ENCODE results near the gene PLEKHA3.
A peak's percentile ranks its signal among the peaks of the same experiment; 100 is the strongest.
"Not testable (repeated sequence)": the region's sequence is repeated elsewhere in the genome, so short reads cannot be mapped to it uniquely, and the experiment has no call there.

PLEKHA3 gene

GRCh38 chr2:178479275-178479616 is 1.0 kb upstream of the PLEKHA3 start:
- DNase-seq: no peak

DNA sequence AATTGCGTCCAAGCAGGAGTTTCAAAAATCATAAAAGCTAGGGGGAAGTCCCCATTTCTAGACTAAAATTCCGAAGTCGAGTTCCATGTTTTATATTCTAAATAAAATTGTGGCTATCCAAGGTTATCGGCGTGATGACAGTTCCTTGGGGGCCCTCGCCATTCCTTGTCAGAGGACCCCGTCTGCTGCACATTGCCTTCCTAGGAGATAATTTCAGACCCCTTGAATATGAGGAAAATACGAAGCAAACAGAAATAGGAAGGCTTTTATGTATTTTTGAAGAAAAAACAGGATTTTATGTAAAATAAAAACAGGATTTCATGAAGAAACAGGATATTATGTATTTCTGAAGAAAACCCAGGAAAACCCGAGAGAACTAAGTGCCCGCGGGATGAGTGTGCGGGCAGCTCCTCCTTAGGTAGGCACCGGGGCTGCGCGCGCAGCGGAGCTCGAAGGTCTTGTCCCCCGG is 465 bp upstream of the PLEKHA3 start:
- DNase-seq: no peak

DNA sequence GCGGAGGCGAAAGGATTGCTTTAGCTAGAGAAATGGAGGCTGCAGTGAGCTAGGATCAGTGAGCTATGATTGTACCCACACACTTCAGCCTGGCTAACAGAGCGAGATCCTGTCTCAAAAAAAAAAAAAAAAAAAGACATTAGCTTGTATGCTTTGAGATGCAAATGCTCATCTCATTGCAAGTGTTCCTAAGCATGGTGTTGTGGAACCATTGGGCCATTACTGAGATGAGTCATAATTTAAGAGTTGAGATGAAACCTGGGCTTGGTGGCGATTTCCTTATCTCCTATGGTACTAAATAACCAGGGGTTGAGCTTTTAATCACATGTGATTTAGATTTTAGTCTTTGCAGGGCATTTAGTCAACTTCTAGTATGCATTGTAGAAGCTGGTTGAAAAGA is 2.2 kb downstream of the PLEKHA3 start:
- DNase-seq: no peak

DNA sequence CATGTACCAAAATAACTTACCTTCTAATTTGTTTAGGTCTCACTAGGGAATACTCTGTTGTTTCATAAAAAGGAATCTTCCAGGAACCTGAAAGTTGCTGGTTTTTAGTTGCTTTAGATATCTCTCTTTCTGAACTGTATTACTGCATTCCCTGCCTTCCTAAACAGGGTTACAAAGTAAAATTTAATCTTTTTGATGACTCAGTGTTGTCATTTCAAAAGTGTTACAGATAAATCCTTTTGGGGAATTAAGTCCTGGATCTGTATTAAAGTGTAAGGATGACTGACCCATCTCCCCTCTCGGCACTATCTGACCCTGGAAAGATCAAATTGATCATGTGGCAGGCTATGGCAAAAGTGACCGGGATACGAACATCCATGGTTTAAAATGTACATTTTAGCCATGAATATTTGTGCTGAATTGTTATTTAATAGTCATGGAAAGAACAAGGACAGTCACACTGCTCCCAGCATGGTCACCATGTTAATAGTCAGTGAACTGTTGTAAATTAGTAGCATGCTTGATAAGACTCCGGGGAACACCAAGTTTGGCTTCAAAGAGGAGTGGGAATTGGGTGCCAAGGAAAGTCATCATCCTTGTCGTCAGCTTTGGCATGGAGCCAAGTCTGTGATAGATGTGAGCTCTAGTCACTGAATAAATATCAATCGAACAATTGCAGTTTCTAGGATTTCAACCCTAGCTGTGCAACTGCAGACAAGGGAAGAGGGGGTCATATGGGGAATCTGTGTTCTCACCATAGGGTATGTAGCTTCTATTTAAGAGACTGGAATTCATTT is 4.2 kb downstream of the PLEKHA3 start:
- DNase-seq: no peak

DNA sequence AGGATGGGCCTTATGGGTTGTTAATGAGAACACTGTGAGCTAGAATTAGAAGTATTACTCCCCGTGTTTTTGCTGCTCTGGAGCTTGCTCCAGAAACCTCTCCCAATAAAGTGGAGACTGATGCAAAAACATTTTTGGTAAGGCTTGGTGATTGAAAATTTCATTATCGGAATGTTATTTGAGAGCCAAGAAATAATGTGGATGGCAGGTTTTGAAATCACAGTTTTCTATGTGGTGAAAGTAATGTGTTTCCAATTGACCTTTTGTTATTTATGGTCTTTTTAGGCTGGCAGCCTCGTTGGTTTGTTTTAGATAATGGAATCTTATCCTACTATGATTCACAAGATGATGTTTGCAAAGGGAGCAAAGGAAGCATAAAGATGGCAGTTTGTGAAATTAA is 5.1 kb downstream of the PLEKHA3 start:
- no peak for DNase-seq

- no peak for DNase-seq
Measured at GRCh38 chr2:178491612-178492011, 11.4 kb downstream of the PLEKHA3 start.

DNA sequence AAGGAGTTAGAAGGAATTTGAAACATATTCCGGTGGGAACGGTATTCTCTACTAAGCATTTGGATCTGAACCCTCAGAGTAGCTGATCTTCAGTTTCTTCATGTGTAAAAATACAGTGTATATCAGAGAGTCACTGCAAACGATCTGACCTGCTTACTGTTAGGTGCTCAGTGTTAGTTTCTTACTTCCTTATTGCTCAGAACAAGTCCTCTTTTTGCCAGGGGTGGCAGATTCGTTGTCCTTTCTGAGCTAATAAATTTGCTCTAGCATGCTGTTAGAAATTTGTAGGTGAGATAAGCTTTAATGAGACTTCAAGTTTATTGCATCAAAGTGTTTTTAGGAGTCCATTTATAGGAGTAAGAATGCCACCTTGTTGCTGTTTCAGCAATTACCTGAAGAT is 15.8 kb downstream of the PLEKHA3 start:
- DNase-seq: no peak

DNA sequence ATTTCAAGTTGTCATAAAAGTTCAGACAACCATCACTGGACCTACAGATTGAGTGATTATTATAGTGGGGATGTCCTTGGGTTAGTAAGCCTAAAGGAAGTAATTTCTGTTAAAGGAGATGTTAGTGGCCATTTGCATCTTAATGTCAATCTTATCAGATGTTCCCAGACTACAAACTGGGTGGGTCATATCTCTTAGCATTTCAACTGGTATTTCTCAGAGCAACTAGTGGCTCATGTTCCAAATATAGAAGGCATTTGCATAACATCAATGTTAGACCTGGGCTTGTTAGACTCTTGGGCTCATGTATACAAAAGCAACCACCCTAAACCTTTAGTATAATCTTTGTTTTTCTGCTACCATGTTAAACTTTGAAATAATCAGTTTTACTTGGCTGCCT is 17.9 kb downstream of the PLEKHA3 start:
- DNase-seq: no peak

DNA sequence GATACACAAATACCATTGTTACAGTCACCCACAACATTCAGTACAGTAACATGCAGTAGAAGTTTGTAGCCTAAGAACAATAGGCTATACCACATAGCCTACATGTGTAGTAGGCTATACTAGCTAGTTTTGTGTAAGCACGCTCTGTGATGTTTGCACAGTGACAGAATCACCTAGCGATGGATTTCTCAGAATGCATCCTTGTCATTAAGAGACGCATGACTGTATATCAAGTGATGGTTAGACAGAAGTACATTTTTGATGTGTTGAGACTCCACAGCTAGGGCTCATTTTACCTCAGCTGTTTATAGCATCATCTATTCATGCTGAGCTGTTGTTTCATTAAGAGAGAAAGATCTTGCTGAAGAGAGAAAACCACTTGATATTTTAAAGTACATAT is 19.4 kb downstream of the PLEKHA3 start:
- DNase-seq: no peak

DNA sequence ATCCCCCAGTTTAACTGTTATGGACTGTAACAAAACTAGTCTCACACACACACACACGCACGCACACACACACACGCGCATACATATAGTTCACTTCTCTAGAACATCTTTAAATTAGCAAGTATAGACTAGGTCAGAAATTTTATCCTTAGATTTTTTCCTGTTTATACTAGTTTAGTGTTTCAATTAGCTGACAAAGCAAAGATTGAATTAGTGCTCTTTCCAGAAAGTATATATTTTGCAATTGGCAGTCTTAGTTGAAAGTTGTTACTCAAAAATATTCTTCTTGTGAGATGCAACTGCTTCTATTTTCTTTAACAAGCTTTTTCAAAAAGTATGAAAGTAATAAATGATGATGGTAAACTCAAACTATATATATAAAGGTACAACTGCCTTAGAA is 22.5 kb downstream of the PLEKHA3 start:
- no peak for DNase-seq

DNA sequence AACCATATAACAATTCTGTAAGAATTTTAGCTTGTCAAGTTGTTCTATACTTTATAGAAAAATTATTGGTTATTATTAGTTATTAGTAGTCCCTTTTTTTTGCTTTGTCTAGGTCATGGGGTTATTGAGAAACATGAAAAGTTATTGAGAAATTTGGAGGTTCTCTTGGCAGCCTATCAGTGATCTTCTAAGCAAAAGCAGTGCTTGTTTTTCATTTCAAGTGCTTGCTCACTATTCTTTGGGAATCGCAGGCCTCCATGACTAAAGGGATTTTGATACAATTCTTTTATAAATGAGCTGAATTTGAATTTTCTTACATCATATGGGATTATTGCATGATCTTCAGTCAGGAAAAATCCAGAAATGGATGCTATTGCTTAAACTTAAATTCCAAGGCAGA is 25.8 kb downstream of the PLEKHA3 start:
- no peak for DNase-seq

GRCh38 chr2:178506524-178506923 is 26.3 kb downstream of the PLEKHA3 start:
- DNase-seq: no peak

GRCh38 chr2:178506949-178507348 is 26.7 kb downstream of the PLEKHA3 start:
- DNase-seq: no peak

GRCh38 chr2:178508646-178509045 is 28.4 kb downstream of the PLEKHA3 start:
- DNase-seq: no peak

- no peak for DNase-seq
Measured at GRCh38 chr2:178510384-178510783, 30.1 kb downstream of the PLEKHA3 start.

DNA sequence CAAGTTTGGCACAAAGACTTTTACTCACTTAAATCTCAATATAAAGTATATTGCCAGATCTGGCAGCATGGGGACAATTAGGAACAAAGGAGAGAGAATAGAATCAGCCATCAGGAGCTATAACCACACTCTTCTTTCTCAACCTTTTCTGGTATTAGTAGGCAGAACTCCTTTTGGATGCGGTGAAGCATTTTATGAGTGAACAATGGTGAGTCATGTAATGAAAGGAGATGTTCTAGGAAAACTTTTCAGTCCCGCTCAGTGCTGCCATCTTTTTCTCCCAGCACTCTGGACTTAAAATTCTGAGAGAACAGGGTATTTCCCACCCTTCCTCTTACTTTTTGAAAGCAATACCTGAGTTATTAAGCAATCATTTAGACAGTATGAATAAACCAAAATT is 32.2 kb downstream of the PLEKHA3 start:
- DNase-seq: no peak

DNA sequence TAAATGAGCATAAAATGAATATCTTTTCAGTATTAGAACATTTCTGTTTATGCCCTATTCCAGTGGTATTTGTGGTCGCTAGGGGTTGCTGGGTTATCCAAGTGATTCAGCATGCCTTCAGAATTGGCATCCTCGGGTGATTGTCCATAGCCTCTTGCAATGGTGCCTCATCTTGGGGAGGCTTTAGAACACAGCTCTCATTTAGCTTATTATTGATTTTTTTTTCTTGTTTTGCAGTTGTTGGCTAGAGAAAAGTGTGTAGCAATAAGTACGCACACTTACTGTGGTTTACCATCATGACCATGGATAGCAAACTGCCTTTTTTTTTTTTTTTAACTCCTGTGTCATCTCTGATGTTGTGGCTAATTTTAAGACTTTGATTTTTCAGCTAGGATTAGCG is 33.6 kb downstream of the PLEKHA3 start:
- DNase-seq: no peak

- DNase-seq: no peak
Measured at GRCh38 chr2:178514664-178515063, 34.4 kb downstream of the PLEKHA3 start.

DNA sequence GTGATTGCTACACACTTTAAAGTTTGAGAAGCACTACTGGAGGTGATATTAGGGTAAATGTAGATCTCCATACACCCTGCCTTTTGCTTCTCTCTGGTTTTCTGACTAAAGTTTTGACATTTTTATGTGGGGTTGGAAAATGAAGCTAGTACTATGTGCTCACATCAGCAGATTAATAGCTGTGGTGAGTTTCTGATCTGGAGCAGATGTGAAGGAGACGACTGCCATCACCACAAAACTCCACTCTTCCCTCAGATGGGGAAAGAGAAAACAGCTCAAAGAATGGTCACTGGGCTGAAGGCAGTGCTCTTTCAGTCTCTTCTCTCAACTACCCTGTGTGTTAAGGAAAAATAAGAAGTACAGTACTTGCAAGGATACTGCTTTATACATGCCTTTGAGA is 37.2 kb downstream of the PLEKHA3 start:
- no peak for DNase-seq

GRCh38 chr2:178521304-178522150 is 41.3 kb downstream of the PLEKHA3 start:
- no peak for DNase-seq

- DNase-seq: peak; percentile 38
Measured at GRCh38 chr2:178522950-178523595, 42.8 kb downstream of the PLEKHA3 start.

DNA sequence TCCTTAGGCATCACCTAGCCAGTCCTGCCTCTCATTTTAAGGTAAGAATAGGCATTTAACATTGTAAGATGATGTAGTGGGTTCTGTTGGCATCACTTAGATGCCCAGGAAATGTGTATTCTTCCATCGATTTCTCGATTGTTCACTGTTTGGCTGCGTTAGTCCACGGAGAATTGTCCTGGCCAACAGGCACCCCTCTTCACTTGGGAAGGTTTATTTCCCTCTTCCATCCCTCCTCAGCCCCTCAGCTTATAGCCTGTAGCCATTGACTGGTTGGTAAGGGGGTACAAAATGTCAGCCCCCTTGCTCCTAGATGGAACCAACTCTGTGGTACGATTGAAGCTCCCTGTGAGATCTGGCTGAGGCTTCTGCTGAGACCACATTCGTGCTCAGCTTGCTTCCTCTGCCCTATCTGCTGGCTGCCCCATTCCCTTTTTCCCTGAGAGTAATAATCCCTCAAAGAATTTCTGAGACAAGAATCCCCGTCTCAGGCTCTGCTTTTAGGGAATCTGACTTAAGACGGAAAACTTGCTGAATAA is 43.4 kb downstream of the PLEKHA3 start:
- no peak for DNase-seq

DNA sequence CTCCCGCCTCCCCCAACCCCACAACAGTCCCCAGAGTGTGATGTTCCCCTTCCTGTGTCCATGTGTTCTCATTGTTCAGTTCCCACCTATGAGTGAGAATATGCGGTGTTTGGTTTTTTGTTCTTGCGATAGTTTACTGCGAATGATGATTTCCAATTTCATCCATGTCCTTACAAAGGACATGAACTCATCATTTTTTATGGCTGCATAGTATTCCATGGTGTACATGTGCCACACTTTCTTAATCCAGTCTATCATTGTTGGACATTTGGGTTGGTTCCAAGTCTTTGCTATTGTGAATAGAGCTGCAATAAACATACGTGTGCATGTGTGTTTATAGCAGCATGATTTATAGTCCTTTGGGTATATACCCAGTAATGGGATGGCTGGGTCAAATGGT is 44.8 kb downstream of the PLEKHA3 start:
- DNase-seq: not testable (repeated sequence)

DNA sequence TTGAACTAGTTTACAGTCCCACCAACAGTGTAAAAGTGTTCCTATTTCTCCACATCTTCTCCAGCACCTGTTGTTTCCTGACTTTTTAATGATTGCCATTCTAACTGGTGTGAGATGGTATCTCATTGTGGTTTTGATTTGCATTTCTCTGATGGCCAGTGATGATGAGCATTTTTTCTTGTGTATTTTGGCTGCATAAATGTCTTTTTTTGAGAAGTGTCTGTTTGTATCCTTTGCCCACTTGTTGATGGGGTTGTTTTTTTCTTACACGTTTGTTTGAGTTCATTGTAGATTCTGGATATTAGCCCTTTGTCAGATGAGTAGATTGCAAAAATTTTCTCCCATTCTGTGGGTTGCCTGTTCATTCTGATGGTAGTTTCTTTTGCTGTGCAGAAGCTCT is 45.2 kb downstream of the PLEKHA3 start:
- not testable (repeated sequence) for DNase-seq
